ENCODE data around the gene U2AF1L4.

GRCh38 chr19:35755131-35755549 is 9.9 kb upstream of the U2AF1L4 start:
- TF ChIP-seq POLR2A (IDR thresholded peaks at IDR 0.05; ENCODE audit: low read depth, low read length), result no peak
- TF ChIP-seq POLR2AphosphoS5 (IDR thresholded peaks at IDR 0.05; ENCODE audit: low read depth, low read length), result no peak
- TF ChIP-seq TAF1 (IDR thresholded peaks at IDR 0.05; ENCODE audit: borderline replicate concordance, low read depth, low read length), result no peak

Data from GM12892 (cell line).